NCI-H82 treated with DMSO at 0.1 percent for 48 hours (cell line): ENCODE measurements around the gene DAPK2.

ENCODE experiments used
- DNase-seq: peaks from one replicate; lab custom pipeline; 2025; ENCODE audit not compliant: unreplicated experiment; lab: John Stamatoyannopoulos, UW

Gene DAPK2

DNA sequence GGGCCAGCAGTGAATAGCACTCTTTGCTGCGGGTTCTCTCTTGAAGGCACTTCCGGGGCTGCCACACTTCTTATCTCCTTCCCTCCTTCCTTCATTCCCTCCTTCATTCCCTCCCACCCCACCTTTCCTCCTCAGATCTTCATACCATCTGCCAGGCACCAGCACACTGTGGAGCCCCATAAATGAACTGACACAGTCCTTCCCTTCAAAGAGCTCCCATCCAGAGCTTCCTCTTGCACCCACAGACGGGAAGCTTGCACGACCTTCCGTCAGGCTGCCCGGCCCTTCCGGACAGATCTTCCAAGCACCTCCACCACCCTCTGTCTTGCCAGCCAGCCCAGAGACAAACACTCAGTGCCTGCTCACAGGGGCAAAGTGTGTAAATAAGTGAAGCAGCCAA, 147.1 kb downstream of the DAPK2 start:
- no peak for DNase-seq

DNA sequence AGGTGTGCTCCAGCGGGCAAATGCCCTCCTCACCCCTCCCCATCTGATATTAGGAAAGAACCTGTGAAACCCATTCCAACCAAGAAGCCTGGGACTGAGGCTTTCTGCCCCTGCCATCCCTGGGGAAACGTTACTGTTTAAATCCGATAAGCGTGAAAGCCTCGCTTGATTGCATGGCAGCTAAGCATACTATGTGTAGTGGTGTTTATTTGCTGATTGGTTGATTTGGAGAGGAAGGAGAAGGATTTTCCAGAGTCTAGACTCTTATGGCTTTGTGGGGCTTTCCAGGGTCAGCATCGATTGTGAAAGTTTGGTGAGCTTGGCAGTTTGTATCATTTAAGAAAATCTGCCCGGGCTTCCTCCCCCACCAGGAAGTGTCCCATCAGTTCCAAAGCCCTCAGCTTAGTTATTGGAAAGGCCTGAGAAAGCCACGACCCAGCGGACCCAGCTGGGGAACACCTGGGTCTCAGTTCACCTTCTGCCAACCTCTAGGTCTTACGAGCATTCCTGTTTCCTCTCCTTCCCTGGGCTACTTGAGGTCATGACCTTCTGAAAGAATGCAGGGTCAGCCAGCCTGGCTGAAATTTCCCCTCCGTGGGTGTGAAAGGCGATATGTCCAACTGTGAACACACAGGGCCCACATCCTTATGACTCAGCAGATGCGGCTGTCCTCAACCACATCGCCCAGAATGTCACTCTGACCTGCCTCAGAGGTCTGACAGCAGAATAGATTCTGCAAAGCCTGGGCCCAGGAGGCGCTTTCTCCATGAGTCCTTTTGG, 149.8 kb downstream of the DAPK2 start:
- DNase-seq, result no peak

DNA sequence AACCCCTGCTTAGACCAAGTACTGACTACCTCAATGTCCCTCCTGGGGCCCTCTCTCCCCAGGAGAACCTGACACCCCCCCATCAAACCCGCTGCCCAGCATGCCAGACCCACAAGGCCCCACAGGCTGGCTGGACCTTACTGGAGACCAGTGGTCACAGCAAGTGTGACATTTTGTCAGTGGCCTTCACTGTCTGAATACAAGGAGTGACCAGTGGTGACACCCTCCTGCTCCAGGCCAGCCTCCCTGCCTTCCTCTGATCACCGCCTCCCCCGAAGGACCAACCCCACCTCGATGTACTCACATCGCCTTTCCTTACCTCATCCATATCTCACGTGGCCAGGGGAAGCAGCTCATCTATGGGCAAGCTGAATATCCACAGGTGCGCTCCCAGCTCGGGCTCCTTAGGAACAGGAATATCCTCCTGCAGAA, 150.5 kb downstream of the DAPK2 start:
- DNase-seq, result no peak

DNA sequence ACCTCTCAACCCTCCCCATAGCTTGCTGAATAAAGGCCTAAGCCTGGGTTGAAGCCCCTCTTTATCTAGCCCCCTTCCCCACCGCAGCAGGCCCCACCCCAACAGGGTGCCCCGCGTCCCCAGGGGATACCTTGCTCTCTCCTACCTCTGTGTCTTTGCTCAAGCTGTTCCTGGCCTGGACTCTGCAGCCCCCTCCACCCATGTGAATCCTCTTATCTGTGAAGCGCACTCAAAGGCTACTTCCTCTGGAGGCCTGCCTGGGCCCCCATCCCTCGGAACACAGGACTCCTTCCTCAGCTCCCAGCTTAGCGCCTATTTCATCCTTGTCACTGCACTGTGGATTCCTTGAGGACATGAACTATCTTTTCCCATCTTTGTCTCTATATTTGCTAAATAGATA, 151.1 kb downstream of the DAPK2 start:
- DNase-seq, result no peak

DNA sequence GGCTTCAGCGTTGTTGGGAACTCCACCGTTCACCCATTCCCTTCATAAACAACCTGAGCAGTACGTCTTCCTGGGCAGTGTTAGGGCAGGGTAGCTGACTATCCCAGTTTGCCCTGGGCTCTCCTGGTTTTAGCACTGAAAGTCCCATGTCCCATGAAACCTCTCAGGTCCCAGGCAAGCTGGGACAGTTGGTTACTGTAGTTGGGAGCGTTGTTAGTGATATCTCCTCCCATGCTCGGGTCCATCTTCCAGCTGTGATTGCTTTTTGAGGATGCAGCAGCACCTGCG, 151.7 kb downstream of the DAPK2 start:
- no peak for DNase-seq

DNA sequence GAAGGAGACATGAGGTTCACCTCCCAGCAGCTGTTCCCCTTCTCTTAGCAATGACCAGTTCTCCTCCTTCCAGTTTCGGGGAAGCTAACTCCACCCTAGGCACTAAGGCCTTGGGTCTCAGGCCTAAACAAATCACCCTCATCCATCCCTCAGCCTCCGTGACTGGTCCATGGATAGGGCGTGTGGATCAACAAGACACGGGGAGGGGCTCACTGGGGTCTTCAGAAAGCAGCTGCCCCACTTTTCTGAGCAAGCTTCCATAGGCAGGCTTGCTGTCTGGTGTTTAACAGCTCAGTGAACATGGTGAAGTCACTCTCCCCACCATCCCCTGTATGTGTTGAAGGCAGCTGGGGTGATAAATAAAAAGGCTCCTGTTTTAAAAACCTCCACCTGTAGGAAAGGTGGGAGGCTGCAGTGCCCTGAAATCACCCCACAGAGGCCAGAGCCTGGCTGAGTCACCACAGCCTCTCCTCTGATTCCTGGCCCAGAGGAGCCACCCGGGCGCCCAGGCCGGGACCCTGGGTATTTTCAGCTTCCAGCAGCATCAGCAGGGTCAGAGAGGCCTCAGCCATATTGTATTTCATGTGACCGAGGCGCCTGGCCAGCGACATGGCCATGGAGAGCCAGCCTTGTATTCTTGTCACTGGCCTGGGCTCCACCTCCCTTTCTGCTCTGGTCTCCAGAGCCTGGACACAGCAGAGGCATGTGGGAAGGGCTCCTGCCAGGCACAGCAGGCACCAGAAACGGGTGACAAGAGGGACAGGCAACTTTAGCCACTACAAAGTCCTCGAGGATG, 152.2 kb downstream of the DAPK2 start:
- no peak for DNase-seq

DNA sequence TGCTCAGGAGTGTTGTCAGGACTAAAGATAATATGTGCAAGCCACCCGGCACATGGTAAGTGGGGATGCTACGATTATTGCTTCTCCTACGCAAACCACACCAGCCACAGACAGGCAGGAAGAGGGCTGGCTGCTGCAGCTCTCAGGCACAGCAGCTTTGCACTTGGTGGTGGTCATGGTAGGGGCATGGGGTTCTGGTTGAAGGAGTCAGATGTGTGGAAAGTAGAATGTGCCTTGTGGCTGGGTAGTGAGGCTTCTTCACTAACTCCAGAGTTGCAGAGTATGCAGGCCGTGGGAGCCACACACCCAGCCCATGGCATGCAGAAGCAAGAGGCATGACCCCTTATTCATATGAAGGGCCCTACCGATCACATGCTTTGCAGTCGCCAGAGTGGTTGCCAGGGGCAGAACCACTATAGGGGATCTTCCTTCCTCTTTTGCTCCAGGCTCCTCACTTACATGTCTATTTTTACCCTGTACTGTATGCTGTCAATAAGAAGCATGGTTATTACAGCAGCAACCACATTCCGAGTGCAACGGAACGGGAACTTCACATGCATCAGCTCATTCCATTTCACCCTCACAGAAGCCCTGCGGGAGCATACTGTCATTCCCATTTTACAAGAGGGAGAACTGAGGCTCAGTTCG, 153.4 kb downstream of the DAPK2 start:
- no peak for DNase-seq

DNA sequence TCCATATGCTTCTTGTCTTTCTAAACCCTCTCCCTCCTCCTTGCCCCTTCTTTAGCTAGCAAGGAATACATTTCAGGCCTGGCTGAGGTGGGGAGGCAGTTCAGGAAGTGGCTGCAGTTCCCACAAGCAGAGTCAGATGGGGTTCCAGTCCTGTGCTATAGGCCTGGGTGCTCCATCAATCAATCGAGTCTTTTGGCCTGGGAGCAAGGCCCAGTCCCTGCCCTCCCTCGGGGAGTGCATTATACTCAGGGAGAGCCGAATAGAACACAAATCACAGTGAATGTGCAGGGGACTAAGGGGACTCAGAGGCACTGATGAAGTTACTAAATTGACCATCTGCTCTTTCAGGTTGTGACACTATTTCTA, 154.5 kb downstream of the DAPK2 start:
- DNase-seq, result no peak

DNA sequence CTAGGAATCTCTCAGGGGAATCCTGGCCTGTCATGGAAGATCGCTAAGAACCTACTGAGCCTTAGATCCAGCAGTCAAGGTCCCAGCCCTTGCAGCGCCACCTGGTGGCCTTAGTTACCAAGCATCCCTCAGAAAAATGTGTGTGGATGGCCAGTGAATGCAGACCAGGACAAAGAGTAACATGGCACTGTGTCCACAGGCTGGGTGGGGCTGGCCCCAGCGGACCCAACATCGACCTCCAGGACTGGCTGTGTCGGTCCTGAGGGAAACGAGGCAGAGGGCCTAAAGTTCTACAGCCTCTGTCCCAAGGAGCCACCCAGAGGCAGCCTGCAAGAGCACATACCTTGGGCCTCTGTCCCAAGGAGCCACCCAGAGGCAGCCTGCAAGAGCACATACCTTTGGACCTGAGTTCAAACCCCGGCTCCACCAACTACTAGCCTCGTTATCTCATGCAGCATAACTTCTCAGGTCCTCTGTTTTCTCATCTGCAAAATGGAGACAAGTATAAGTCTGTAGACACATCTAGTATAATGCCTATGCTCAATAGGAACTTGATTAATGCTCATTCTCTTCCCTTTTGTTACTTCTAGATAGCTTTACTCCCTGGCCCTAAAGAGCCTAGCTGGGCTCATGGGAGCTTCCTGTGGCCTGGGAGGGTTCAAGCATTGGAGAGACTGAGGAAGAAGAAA, 155.1 kb downstream of the DAPK2 start:
- DNase-seq, result peak; percentile 36

DNA sequence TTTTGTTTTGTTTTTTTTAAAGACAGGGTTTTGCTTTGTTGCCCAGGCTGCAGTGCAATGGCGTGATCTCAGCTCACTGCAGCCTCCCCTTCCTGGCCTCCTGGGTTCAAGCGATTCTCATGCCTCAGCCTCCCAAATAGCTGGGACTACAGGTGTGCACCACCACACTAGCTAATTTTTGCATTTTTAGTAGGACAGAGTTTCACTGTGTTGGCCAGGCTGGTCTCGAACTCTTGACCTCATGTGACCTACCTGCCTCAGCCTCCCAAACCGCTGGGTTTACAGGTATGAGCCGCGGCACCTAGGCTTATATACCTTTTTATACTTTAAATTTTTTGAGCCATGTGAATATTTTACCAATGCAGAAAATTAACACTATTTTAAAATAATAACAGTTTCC, 155.7 kb downstream of the DAPK2 start:
- DNase-seq, result no peak

DNA sequence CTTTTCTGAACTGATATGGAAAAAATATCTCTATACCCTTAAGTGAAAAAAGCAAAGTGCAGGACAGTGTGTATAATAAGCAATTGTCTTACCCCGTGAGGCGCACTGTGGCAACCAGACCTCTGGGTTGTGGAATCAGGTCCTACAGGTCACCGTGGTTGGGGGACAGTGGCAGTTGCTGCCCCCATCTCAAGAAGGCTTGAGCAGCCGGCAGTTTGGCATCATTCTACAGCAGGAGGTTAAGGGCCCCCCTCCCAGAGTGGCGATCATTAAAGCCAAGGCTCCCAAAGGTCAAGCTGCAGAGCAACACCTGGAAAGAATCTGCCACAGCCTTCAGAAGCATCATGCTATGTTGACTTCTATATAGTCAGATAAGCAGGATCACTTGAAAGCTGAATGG, 156.5 kb downstream of the DAPK2 start:
- DNase-seq, result no peak

DNA sequence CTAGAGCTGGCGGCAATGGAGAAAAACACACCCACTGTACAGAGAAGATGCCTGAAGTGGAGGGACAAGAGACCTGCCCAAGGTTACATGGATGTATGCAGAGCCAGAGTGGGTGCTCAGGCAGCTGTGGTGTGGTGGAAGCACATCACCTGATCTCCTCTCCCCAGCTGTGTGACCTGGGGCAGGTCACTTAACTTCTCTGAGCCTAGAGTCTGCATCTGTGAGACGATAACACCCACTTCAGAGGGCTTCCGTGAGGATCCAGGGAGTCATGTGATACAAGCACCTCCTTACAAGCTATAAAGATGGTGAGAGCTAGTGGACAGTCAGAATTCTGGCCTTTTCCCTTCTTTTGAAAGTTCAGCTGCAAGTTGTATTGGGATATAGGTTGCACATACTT, 157.5 kb downstream of the DAPK2 start:
- no peak for DNase-seq

DNA sequence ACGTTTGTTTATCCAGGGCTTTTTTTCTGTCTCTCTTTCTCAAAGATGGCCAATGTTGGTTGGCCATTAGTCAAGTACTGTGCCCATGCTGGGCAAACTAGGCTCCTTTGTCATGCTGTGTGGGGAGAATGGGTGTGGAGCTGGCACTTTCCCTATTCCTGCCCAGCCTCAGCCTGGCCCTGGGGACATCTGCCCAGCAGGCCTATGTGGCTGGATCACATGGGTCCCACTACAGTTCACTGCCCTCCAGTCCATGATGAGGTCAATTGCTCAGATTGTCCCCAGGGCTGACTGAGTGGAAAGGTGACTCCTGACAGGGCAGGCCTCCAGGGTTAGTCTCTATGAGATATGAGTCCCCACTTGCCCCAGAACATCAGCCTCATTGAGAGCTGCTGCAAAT, 158.1 kb downstream of the DAPK2 start:
- DNase-seq, result no peak

DNA sequence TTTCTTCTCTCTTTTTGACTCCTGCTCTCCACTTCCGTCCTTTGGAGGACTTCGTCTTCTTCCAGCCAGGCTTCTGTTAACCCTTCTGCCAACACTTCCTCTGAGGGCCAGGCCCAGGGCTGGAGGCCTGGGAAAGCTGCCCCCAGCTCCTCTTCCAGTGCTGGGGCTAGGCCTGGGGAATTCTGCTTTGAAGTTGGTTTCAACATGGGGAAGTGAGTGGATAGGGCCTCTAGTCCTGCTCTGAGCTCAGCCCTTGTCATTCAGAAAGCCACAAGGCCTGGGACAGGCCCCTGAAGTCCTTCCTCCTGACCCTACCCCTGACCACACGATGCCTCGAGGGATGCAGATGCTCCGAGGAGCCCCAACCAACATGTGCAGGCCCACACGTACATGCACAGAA, 158.7 kb downstream of the DAPK2 start:
- no peak for DNase-seq

DNA sequence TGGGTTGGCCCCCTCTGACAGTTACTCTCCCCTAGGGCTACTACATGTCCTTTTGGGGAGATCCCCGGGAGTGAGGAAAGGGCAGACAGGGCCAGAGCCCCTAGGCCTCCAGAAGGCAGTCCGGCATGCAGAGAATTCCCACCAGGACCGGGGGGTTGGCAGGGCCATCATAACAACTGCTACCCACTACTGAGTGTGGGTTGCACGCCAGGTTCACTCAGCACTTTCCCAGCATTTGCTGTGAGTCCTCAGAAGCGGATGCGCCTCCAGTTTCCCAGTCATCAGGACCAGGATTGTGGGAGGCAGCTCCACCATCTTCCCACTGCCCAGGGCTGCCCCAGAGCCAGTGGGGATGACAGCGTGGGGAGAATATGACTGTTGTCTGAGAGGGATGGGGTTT, 161.3 kb downstream of the DAPK2 start:
- no peak for DNase-seq

DNA sequence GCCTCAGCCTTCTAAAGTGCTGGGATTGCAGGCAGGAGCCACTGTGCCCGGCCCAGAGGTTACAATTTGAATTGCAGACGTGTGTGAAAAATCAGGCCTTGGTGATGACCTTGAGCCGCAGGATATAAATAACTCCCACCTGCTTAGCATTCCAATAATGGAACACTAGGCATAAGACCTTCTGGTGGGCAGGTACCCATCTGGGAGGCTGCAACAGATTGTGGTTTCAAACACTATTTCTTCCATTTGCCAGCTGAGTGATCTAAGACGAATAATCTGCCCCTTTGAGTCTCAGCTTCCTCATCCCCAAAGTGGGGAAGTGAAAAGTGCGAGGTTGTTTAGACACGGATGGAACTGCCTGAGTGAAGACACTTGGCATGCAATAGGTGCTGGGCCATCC, 164.9 kb downstream of the DAPK2 start:
- DNase-seq, result no peak

DNA sequence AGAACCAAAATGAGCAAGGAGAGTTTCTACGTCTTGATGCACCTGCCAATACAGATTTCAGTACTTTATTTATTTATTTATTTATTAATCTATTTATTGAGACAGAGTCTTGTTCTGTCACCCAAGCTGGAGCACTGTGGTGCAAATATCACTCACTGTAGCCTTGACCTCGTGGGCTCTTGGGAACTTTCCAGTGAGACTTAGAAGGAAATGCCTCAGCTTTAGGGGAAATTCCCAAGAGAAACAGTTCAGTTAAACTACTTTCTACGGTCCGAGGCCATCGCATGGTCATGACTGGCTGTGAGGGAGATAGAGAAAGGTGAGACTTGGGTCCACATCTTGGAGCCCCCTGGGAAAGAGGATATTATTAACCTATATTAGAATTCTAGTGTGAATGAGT, 165.5 kb downstream of the DAPK2 start:
- DNase-seq, result no peak

DNA sequence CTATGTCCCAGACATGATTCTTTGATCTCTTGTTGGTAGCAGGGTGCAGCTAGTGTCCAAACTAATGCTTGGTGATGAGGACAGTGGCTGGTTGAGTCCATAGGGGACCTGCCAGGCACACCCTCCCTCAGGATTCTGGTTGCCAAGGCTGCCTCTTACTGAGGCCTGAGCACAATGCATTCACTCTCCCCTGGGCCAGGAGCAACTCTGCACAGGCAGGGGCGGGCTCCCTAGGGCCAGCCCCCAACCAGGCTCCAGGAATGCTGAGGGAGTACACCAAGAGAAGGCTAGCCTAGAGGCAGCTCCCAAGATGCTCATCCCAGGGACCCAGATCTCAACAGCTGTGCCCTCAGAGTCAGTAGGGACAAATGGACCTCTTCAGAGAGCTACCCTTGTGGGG, 166.3 kb downstream of the DAPK2 start:
- no peak for DNase-seq

DNA sequence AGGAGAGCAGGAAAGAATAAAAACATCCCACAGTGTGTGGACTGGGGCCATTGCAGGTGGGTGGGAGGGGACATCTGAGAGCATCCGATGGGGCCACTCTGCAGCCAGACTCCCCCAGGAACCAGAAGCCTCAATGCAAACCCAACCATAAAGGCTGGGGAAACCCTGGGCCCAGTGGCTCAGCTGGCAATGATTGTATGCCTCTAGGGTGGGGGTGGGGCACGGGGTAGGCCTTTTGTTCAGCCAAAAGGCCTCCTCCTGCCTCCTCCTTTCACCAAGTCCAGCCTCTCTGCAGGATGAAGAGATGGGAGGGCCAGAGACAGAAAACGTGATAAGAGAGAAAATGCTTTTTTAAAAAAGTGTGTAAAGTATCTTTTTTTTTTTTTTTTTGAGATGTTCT, 167.1 kb downstream of the DAPK2 start:
- no peak for DNase-seq

DNA sequence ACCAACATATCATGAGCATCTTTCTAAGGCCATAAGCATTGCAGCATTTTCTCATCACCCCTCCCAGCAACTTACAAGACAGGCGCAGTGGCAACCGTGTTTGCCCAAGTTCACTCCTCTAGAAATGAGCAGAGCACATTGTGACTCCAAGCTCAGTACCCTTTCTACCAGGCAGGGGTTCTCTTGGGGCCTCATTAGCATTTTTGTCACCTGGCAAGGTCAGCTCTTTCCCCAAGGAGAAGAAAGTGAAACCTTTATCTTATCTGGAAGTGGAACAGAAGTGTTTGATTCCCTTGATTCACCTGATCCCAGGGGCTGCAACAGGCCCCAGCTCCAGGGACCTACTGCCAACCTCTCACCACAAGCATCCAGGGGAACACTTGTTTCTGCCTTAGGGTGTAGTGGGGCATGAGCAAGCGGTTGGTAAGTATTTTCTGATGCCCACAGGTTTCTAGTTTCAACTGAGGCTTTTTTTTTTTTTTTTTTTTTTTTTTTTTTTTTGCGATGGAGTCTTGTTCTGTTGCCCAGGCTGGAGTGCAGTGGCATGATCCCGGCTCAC, 168.5 kb downstream of the DAPK2 start:
- DNase-seq, result no peak

DNA sequence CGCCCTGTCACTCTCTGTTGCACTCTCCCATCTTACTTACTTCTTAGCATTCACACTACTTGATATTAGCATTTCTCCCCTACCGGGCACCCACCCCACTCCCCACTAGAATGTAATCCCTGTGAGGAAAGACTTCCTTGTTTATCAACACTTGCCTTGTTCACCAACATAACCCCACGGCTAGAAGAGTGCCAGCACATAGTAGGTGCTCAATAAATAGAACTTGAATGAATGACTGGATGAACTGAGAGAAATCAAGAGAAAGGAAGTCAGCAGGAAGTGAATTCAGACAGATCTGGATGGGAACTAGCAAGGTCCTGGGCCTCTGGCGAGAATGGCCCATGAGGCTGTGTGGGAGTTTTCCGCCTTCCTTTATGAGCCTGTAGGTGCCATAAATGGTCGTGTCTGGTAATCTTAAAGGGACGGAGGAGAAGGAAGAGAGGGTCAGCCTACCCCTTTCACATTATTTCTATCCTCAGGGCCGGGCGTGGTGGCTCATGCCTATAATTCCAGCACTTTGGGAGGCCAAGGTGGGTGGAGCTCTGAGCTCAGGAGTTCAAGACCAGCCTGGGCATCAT, 170.1 kb downstream of the DAPK2 start:
- DNase-seq, result no peak
